Measurements from ENCODE around the gene ACTR6.
A peak's percentile ranks its signal among the peaks of the same experiment; 100 is the strongest.

ACTR6 gene

DNA sequence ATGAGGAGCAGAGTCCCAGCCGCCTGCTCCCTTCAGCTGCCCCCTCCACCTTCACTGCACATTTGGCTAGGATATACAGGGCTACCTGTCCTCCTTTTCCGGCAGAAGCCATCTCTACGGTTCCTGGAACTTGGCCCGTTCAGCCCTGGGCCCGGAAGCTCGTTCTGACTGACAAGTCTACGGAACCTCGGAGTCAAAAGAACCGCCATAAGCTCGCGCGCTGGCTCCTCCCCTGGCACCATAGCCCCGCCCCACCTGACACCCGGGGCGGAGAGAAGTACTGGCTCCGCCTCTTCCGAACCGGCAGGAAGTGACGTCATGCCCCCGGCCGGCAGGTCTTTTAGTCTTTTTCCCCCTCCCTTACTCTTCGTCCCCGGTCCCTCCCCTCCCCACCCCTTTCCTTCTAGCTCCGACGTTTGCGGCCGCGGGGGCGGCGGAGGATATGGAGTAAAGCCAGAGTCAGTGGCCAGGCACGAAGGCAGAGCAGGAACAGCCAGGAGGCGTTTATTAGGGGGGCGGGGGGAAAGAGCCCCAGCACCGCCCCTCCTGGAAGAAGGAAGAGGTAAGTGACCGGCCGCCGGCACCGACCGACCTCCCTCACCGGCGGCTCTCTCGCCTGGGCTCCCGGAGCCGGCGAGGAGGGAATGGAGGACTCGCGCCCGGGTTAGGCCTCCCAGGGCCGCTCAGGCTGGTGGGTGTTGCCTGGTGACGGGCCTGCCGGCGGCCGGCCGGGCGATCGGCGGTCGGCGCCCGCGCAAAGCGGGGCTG lies 66.4 kb downstream of the ACTR6 start, which contains the start of the genes DEPDC4 and SCYL2:
TSS of gene DEPDC4 (minus strand) at position 245 of the 768 bp plus-strand sequence. CDS start at position 242, 3 bp downstream.
TSS of gene SCYL2 (plus strand) at position 343 of the 768 bp plus-strand sequence. CDS start 15,794 bp downstream, outside the sequence.
- peak; percentile 92 for DNase-seq (ENCODE audit: low spot score)

DNA sequence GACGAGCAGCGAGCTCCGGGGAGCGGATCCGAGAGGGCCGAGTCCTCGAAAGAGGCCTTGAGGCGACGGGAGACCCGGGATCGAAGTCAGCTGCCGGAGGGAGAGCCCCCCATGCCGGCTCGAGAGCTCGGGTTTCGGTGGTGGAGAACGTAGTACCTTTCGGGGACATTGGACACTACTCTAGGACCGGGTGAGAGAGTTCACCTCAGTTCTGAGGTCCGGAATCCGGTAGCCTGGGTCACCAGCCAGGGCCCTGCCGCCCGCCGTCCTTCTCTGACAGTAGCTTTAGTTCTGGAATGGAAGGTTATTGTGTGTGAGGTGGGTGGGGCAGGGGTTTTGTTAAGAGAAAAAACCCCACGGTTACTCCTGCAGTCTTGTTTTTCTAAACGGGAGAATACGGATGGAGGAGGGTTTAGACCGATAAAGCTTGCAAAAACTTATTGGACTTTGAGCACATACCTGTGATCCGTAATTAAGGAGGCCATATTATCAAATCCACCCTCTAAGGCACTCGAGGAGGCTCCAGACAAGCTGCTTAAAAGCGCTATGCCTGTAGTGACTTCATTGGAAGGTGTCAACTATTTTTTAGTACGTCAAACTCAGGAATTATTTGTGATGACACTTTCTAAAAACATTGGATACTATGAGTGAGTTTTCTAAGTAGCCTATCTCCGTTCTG lies 67.1 kb downstream of the ACTR6 start:
- peak; percentile 2 for DNase-seq (ENCODE audit: low spot score)

DNA sequence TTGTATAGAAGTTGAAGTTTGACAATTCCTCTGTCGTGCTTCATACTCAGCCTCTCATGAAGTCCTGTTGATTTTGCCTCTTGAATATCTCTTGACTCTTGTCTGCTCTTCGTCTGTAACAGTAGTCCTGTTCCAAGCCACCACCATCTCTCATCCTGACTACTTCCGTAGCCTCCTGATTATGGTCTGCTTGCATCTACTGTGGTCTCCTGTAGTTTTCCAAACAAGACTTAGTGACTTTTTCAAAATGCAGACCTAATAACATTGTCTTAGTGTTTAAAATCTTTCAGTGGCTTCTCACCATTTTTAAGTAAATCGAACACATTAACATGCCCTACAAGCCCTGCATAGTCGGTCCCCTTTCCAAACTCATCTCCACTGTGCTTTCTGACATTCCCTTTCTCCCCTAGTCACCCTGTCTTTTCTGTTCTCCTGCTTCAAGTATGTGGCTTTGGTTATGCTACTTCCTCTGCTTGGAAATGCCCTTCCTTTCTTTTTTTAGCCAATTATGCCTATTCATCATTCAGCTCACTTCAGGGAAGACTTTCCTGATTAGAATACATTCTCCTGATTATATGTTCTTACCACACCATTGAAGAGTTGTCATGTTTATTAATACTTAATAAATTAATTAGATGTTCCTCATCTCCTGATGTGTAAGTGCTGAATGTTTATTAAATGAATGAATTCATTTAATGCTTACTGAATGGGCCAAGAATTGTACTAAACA lies 68.4 kb downstream of the ACTR6 start:
- no peak for DNase-seq (ENCODE audit: low spot score)

DNA sequence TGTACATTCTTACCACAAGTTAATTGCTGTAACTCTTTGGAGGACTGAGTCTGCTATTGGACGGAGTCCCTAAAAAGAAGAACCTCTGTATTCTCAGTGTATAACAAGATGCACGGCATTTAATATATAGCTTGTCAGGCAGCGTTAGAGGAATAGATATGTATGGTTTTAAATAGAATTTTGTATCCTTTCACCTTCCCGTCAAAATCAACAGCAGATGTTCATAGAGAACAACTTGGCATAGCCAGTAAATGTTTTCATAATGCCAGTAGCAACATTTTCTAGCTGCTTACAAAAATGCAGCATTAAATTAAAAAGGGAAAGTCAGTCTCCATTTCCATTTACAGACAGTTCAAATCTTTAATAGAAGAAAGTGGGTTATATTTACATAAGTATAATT lies 73.2 kb downstream of the ACTR6 start:
- no peak for DNase-seq (ENCODE audit: low spot score)
